ENCODE data around the gene CPSF3.

DNA sequence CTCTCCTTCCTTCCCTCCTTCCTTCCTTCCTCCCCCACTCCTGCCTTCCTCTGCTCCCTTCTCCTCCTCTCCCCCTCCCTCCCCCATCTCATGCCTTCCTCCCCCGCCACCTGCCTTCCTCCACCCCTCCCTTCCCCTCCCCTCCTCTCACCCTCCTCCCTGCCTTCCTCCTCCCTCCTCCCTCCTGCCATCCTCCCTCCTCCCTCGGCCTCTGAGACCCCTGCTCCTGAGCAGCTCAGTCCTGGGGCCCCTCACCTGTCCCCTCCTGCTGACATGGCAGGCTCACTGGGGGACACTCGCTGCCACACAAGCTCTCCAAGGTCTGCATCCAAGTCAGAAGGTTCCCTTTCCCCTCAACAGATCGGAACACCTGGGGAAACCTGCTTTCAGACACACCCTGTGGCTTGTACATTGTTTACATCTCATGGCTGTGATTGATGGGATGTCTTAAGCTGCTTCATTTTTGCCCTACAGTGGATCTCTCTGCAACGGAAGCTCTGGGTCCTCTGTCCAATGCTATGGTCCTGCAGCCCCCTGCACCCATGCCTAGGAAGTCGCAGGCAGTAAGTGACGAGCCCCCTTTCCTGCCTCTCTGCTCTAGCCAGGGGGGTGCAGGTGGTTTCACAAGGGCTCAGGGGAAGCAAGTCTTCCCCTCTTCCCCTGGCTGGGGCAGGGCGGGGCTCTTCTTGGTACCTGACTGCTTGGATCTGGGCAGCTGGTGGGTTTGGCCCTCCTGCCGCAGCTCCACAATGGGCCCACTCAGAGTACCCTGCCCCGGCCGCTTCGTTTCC, 23.0 kb upstream of the CPSF3 start:
- TF ChIP-seq SP1 (IDR thresholded peaks at IDR 0.05; ENCODE audit: low read depth, low read length): no peak
- TF ChIP-seq, protein P1, sequence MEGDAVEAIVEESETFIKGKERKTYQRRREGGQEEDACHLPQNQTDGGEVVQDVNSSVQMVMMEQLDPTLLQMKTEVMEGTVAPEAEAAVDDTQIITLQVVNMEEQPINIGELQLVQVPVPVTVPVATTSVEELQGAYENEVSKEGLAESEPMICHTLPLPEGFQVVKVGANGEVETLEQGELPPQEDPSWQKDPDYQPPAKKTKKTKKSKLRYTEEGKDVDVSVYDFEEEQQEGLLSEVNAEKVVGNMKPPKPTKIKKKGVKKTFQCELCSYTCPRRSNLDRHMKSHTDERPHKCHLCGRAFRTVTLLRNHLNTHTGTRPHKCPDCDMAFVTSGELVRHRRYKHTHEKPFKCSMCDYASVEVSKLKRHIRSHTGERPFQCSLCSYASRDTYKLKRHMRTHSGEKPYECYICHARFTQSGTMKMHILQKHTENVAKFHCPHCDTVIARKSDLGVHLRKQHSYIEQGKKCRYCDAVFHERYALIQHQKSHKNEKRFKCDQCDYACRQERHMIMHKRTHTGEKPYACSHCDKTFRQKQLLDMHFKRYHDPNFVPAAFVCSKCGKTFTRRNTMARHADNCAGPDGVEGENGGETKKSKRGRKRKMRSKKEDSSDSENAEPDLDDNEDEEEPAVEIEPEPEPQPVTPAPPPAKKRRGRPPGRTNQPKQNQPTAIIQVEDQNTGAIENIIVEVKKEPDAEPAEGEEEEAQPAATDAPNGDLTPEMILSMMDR (IDR thresholded peaks at IDR 0.05; ENCODE audit: control extremely low read depth in 1 of 3, insufficient read depth in 1 of 3, low read depth in 1 of 3, low read length in 3 of 3): no peak
- TF ChIP-seq, protein P2, sequence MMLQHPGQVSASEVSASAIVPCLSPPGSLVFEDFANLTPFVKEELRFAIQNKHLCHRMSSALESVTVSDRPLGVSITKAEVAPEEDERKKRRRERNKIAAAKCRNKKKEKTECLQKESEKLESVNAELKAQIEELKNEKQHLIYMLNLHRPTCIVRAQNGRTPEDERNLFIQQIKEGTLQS (IDR thresholded peaks at IDR 0.05; ENCODE audit: insufficient read depth, low read depth, low read length): no peak
